Activated CD8-positive, alpha-beta memory T cell treated with anti-CD3 and anti-CD28 coated beads, Interleukin-2, amount 50 U/mL, for 1 hour (primary cell): ENCODE data around the gene MGA.

Experiments used
- DNase-seq: peaks from one replicate; pipeline ENCODE4 v3.0.0-alpha.2; 2020; ENCODE audit errors: extremely low read depth

MGA gene

DNA sequence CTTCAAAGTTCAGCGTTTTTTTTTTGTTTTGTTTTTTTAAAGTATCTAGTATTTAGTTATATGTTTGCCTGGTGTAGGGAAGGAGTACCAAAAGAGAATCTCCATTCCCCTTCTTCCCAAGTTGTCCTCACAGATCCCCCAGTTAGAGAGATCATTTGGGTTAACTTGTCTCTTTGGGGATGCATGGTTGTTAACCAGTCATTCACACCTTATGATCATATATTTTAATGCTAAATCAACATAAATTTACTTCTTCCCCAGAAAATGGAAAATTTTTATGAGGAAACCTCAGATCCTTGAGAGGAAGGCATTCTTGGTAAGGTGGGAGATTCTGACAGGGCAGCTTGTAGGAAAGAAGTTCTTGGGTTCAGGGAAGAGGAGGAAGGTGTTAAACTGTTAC lies 1.5 kb upstream of the MGA start:
- no peak for DNase-seq

DNA sequence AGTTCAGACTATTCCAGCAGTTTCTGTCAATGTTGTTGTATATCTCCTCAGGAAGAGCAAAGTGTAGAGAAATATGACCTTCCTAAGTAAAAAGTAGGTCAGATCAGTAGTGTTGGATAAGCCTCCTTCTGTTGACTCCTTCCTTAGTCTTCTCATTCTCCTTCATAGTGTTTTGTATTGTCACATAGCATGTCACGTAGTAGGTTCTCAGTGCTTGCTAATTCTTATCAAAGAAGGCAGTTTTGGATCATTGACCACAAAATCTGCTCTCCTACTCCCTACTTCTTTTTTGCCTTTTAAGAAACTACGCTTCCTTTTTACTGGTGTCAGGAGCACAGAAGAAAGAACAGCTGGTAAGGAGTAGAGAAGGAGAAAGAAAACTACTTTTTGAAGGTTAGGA lies 1.0 kb upstream of the MGA start:
- no peak for DNase-seq

DNA sequence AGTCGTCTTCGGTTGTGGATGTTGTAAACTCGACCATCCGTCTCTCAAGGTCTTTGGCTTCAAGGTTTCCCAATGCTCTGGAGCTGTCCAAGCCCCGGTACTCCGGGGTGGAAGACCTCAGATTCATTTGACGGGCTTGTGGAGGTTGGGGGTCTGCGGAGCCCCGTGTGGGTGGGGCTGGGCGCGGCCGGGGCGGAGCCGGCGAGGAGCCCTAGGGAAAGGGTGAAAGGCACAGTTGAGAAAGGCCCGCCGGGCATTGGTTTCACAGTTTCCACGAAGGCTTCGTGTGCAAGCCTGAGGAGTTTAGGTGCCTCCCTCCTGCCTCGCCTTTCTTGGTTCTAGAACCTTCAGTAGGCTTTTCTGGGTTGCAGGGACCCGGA lies 360 bp upstream of the MGA start:
- no peak for DNase-seq

DNA sequence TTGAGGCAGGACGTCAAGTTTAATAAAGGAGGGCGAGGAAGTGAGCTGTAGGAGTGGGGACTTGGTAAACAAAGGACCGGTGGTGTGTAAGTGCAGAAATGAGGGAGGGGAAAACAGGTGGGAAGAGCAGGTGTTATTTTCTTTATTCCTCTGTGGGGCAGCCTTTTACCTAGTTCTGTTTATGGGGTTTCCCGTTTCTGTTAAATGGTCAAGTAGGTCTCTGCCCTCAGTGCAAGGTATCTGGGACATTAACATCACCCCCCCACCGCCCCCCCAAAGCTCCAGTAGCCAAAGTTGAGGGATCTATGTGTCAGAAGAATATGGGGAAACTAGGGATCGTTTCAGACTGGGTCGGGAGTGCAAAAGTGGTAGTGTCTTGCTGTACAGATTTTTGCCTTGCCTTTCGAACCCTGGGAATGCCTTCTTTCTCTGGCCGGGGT lies 893 bp downstream of the MGA start:
- no peak for DNase-seq

DNA sequence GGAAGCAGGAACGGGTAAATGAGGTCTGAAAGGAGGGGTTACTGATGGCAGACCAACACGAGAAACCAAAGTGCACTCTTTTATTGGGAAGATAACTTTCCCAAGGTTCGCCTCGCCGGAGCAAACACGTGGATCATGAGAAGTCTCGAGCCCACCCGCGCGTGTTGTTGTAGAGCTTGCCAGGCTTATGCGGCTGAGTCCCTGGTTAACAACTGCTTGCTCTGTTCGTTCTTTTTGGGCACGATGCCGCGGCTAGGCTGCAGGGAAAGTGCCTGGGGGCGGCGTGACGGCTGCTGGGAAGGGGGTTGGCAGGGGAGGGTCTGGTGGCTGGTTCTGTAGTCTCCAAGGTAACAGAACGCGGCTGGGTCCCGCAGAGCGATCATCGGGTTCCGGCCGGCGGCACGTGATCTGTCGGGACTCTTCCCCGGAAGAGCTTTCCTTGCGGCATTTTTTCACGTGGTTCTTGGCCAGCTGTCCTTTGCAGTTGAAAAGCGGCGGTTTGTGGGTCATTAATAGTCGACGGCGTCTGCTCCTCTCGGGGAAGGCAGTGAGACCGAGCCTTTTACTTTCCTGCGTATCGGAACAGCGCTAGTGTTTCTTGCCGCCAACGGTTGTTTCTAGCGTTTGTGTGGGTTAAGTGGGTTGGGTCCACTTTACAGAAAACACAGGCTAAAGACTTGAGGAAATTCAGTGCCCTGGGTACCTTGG lies 1.5 kb downstream of the MGA start:
- peak; percentile 46 for DNase-seq

DNA sequence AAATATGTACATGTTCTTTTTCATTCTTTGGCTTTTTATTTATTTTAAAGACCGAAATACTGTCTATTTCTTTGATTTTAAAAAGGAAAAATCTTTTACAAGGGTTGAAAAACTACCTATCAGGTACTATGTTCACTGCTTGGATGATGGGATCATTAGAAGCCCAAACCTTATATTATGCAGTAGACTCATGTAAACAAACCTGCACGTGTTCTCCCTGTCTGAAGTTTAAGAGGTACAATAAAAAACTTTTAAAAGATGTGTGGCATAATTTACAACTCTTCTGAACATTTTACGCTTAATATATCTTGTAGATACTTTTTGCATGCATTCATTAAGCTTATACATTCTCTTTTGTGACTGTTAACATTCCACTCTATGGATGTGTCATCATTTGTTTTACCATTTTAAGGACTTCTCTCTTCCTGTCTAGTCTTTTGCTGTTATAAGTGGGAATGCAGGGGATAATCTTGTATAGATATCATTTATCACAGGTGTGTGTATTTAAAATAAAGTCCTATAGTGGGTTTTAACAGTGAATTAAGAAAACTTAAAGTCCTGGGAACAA lies 6.2 kb downstream of the MGA start:
- DNase-seq, result no peak

DNA sequence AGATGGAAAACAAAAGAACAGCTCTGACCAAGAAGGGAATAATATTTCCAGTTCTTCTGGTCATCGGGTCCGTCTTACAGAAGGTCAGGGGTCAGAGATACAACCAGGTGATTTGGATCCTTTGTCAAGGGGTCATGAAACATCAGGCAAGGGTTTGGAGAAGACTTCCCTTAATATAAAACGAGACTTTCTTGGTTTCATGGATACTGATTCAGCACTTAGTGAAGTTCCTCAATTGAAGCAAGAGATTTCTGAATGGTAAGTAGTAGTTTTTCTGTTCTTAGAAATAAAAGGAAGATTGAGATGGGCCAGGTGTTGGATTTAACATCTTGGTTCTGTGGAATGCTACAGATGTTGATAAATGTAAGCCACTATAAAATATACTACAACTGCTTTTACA lies 9.5 kb downstream of the MGA start:
- DNase-seq, result no peak

DNA sequence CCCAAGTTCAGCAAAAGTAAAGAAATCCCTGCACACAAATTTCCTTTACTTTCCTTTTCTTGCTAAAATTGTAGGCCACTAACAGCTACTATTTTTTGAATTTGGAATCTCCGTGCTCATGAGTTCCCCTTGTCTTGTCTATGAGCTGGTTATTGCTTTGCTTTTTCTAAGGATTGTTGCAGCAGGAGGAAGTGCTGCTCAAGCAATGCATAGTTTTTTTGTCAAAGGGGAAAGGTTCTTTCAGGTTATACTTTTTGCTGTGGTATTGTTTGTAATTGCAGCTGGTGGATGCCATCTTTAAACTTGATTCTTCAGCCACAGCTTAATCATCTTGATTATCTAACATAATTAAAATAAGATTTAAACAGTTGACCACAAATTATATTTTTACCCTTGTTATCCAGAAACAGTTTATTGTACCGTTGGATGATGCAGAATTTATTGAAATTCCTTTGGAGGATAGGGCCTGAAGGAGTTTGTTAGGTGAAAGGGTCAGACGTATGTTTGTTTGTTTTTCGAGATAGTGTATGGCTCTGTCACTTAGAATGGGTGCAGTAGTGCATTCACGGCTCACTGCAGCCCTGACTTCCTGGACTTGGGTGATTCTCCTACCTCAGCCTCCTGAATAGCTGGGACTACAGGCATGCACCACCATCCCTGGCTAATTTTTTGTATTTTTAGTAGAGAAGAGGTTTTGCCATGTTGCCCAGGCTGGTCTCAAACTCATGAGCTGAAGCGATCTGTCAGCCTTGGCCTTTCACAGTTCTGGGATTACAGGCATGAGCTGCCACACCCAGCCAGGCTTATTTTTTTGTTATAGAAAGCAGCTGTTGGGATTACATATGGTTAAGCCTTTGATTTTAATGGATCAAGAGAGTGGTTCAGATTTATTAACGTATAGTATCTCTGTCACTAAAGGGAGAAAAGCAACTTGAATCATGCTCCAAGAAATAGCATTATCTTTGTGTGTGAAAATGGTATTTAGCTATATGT lies 11.7 kb downstream of the MGA start:
- DNase-seq, result no peak

DNA sequence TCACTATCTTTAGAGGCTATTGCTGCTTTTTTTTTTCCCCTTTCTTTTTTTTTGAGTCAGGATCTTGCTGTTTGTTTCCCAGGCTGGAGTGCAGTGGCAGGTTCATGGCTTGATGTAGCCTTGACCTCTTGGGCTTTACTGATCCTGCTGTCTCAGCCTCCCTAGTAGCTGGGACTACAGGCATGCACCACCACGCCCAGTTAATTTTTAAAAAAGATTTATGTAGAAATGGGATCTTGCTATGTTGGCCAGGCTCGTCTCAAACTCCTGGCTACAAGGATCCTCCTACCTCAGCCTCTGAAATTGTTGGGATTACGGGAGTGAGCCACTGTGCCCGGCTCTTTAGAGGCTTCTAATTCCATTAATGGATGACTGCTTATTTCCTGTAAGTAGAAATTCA lies 15.1 kb downstream of the MGA start:
- no peak for DNase-seq

DNA sequence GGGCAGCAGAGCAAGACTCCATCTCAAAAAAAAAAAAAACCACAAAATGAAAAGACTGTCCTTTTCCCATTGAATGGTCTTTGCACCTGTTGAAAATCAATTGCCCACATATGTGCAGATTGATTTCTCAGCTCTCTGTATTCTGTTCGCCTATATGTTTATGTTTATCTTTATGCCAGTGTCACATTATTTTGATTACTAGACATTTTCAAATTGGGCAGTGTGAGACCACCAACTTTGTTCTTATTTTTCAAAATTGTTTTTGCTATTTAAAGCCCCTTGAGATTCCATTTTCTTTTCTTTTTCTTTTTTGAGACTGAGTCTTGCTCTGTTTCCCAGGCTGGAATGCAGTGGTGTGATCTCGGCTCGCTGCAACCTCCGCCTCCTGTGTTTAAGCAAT lies 18.5 kb downstream of the MGA start:
- no peak for DNase-seq

DNA sequence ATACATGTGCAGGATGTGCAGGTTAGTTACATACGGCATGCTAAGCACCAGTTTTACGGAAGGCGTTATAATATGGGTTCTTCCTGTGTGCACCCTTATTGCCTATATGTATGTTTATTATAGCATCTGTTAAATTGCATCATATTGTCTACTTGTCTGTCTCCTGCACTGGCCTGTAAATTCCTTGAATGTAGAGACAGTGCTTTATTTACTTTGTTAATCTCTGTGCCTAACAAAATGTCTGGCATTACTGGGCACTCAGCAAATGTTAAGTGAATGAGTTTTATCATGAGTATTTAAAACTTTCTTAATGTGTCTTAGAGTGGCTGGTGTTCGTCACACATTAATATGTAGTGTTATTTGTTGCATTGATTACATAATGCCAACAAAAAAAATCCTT lies 23.8 kb downstream of the MGA start:
- DNase-seq, result no peak

DNA sequence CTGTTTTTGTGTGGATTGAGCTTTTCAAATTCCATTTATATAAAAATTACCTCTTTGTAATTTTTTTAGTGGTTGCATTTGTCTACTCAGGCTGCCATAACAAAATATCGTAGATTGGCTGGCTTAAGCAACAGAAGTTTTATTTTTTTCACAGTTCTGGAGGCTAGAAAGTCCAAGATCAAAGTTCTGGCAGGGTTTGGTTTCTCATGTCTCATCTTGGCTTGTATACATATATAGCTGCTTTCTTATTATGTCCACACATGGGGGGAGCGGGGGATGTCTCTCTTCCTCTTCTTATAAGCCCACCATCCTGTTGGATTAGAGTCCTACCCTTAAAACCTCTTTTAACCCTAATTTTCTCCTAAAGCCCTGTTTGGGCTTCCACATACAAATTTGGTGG lies 28.5 kb downstream of the MGA start:
- no peak for DNase-seq

DNA sequence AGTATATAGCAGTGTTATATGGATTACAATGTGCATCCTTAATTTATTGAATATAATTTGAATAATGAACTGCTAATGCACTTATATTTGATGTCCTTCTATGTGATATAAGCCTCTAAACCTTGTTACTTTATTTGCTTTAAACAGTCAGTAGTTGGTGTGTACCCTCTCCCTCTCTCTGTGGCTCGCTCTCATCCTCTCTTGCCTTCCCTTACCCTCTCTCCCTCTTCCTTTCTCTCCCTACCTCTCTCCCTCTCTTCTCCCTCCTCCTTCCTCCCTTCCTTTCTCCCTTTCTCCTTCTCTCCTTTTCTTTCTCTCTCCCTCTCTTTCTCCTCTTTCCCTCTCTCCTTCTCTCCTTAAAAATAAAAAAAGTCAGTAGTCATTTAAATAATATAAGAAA lies 28.9 kb downstream of the MGA start:
- DNase-seq, result no peak

DNA sequence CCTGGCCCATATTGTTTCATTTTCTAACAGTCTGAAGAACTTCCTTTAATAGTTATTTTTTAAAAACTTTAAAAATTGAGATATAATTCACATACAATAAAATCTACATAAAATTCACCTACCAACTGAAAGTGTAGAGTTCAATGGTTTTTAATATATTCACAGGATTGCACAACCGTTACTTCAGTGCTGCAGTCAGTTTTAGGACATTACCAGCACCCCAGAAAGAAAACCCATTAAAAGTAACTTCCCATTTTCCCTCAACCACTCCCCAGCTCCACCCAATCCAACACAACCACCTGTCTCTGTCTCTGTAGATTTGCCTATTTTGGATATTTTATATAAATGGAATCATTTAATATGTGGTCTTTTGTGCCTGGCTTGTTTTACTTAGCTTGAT lies 29.6 kb downstream of the MGA start:
- no peak for DNase-seq

DNA sequence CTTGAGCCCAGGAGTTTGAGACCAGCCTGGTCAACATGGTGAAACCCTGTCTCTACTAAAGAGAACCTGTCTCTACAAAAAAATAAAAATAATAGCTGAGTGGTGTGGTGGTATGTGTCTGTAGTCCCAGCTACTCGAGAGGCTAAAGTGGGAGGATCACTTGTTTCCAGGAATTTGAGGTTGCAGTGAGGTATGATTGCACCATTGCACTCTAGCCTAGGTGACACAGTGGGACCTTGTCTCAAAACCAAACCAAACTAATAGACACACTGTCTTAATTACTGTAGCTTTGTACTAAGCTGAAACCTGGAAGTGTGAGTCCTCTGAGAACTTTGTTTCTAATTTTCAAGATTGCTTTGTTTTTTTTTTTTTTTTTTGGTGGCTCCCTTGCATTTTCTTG lies 30.4 kb downstream of the MGA start:
- DNase-seq, result no peak

DNA sequence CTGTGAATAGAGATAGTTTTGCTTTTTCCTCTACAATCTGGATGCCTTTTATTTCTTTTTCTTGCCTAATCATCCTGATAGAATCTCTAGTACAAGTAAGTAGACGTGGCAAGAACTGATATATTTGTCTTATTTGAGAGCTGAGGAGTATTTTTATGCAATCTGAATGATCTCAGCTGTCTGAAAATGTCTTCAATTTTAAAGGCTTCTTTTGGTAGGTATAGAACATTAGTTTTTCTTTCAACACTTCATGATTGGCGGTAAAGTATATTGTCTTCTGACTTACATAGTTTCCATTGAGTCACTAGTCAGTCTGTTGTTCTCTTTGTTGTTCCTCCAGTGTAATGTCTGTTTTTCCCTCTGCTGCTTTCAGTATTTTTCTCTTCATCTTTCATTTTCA lies 31.3 kb downstream of the MGA start:
- no peak for DNase-seq

DNA sequence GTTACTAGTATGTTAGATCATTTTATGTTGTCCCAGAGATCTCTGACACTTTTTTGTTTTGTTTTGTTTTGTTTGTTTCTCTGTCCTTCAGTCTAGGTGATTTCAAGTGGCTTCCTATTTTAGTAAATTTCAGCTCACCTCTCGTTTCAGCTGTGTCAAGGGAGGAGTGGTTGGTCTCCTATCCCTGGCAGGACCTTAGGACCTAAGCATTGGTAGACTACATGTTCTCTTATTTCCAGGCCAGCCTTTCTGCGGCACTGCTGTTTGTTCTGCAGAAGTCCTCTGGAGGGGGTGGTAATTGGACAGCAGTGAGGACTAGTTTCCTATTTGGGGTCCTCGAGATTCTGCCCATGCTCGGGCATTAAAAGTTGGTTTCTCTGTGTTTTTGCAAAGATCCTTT lies 31.8 kb downstream of the MGA start:
- DNase-seq, result no peak

DNA sequence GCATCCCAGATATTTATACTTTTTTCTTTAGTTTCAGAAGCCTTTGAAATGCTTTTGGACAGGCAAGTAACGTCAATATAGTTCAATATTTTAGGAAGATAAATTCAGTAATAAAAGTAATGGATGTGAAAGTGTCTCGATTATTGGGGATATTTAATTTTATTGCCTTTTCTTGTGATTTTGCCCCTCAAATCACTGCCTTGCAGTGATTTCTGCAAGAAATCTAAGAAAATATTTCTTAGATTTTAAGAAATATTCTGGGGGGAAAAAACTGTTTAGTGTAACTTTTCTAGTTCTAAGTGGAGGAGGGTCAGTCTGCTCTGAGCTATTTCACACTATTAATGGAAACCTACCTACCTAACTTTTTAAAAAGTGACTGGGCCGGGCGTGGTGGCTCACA lies 33.6 kb downstream of the MGA start:
- no peak for DNase-seq

DNA sequence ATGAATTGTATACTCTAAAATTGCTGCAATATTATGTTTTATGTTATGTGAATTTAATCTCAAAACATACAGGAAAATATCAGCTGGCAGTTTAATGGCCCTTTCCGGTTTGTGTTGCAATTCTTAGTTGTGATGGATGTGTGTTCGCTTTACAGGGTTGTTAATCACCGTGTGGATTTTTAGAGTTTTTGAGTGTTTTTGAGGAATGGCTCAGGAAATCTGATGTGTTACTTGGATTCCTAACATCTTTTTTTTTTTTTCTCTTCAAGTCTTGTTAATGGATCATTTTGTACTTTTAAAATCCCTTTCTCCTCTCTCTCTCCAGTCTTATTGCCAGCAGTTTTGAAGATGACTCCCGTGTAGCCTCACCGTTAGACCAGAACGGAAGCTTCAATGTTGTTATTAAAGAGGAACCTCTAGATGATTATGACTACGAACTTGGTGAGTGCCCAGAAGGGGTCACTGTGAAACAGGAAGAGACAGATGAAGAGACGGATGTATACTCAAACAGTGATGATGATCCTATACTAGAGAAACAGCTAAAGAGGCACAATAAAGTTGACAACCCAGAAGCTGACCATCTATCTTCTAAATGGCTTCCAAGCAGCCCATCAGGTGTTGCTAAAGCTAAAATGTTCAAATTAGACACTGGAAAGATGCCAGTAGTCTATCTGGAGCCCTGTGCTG lies 35.7 kb downstream of the MGA start:
- DNase-seq, result peak; percentile 8

DNA sequence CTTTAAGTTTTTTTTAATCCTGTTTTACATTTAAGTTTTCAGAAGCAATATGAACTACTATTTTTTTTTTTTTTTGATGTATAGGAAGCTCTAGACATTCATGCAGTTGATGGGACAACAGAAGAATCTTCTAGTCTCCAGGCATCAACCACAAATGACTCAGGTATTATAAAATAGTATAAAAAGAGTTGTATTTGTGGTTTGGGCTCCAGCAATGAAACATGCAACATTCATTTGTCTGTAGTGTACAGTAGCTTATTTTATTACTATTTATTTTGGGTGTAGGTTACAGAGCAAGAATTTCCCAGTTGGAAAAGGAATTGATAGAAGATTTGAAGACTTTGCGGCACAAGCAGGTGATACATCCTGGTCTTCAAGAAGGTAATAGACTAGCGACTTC lies 38.6 kb downstream of the MGA start:
- no peak for DNase-seq

DNA sequence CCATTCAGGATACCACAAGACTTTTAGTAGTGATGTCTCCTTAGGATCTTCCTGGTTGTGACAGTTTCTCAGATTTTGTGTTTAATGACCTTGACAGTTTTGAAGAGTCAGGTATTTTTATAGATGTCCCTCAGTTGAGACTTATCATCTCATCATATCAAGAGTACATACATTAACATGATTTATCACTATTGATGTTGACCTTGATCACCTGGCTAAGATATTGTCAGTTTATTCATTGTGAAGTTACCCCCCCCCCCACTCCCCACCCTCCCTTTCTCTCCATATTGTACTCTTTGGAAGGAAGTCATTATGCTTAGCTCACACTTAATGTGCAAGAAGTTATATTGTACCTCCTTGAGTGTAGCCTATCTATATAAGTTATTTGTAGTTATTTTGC lies 42.9 kb downstream of the MGA start:
- no peak for DNase-seq

DNA sequence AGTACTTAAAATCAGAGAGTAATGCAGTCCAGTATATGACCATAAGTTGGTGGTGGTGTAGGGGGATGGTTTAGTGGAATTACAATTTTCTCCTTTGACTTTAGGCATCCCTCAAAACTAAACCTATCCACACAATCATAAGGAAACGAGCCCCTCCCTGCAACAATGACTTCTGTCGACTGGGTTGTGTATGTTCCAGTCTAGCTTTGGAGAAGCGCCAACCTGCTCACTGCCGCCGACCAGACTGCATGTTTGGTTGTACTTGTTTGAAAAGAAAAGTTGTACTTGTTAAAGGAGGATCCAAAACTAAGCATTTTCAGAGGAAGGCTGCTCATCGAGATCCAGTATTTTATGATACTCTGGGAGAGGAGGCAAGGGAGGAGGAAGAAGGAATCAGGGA lies 52.8 kb downstream of the MGA start:
- DNase-seq, result no peak
